ENCODE results near the gene SCAPER.

Gene SCAPER

DNA sequence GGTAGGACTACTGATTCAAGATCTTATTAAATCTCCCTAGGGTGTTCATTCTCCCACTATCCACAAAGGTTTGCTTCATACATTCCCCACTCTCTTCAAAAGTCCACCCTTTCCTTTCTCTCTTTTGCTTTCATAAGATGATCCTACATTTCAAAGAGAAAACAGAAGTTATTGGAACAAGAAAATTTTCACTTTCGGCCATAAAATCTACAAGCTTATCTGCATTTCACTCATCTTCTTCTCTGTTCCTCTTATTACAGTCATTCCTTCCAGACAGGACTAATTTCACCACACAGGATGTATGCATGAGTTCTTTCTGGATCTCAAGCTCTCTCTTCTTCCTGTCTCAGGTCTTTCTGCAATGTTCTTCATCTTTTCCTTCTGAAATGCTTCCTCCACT, 329.9 kb downstream of the SCAPER start:
- POLR2A ChIA-PET, result no interaction called here
- no peaks in the 10 kb centered on the region; a peak in 1 of 3 replicates for H3K36me3 ChIP-seq (ENCODE audit: control insufficient read depth in 2 of 2, insufficient read depth in 1 of 2, low read length in 2 of 2)
- no peaks in the 10 kb centered on the region for H3K9me3 ChIP-seq (ENCODE audit: control insufficient read depth, insufficient read depth, low read depth, low read length)
- H3K4me1 ChIP-seq (ENCODE audit: control insufficient read depth, insufficient read depth, low read length), result 0 out of 2 replicates have a peak, but pooled peaks cover 3% of the 10 kb centered on the region
- TF ChIP-seq IKZF3 (tag by site-specific recombination; IDR thresholded peaks at IDR 0.05) (no peak), PRDM1 (tag by site-specific recombination; IDR thresholded peaks at IDR 0.05) (peak; percentile 49; the same call in 1 of the 2 replicates)
- CTCF ChIA-PET, result interaction anchor here (0.7 kb wide), 1 partner anchor 12 kb away, joined by 3 read pairs; no protein-coding TSS in a partner anchor
- no peak overlapping the region for H3K4me3 ChIP-seq (ENCODE audit: low read depth, low read length)
- H3K27ac ChIP-seq (ENCODE audit: extremely low read depth, low read depth, low read length), result no peak overlapping the region

DNA sequence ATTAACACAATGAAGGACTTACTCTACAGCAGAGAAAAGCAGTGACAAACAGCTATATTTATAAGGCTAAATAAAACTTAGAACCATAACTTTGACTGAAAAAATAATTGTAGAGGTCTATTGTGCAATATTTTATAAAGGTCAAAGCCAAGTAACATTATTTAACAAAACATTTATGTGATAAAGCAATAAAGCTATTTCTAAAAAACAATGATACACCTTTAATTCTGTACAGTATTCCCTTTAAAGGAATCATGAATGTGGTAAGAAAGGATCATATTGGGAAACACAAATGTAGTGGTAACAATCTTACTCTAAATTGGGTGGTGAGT, 332.2 kb downstream of the SCAPER start:
- CTCF ChIA-PET, result interaction anchor here (0.9 kb wide), 1 partner anchor 46 kb away, joined by 4 read pairs; no protein-coding TSS in a partner anchor
- 0 out of 2 replicates have a peak, but pooled peaks cover 3% of the 10 kb centered on the region for H3K4me1 ChIP-seq (ENCODE audit: control insufficient read depth, insufficient read depth, low read length)

DNA sequence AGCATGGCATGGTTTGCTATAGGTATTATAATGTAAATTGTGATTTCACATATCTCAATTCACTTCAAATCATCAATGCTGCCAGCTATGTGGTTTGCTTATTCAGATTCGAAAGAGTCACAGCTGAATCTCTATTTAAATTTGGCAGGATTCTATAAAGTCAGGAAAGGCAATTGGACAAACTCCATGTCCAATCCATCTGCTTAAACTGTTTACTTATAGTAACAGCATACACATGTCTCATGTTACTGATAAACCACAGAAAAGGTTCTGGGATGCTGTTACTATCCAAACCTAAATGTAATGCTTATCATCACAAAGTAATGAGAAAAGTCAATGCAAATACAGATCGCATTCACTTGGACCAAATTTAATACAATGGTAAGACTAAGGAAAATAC, 338.9 kb downstream of the SCAPER start:
- CTCF ChIA-PET, result no interaction called here

More for the DNA sequence above, 332.2 kb downstream of the SCAPER start:
- Histone ChIP-seq H3K27ac (ENCODE audit: extremely low read depth, low read depth, low read length) (no peak overlapping the region), H3K9me3 (ENCODE audit: control insufficient read depth, insufficient read depth, low read depth, low read length) (peaks cover 2% of the 10 kb centered on the region; the same call in 1 of the 2 replicates), H3K4me3 (ENCODE audit: low read depth, low read length) (no peak overlapping the region), H3K36me3 (ENCODE audit: control insufficient read depth in 2 of 2, insufficient read depth in 1 of 2, low read length in 2 of 2) (no peaks in the 10 kb centered on the region; a peak in 1 of 3 replicates)
- TF ChIP-seq, protein P1, sequence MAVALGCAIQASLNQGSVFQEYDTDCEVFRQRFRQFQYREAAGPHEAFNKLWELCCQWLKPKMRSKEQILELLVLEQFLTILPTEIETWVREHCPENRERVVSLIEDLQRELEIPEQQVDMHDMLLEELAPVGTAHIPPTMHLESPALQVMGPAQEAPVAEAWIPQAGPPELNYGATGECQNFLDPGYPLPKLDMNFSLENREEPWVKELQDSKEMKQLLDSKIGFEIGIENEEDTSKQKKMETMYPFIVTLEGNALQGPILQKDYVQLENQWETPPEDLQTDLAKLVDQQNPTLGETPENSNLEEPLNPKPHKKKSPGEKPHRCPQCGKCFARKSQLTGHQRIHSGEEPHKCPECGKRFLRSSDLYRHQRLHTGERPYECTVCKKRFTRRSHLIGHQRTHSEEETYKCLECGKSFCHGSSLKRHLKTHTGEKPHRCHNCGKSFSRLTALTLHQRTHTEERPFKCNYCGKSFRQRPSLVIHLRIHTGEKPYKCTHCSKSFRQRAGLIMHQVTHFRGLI (tag by site-specific recombination; IDR thresholded peaks at IDR 0.05), result no peak
- TF ChIP-seq ZNF558 (tag by site-specific recombination; IDR thresholded peaks at IDR 0.05), result no peak
- POLR2A ChIA-PET, result no interaction called here

More for the DNA sequence above, 338.9 kb downstream of the SCAPER start:
- peaks cover 2% of the 10 kb centered on the region; the same call in 1 of the 2 replicates for H3K9me3 ChIP-seq (ENCODE audit: control insufficient read depth, insufficient read depth, low read depth, low read length)
- H3K36me3 ChIP-seq (ENCODE audit: control insufficient read depth in 2 of 2, insufficient read depth in 1 of 2, low read length in 2 of 2), result no peaks in the 10 kb centered on the region; a peak in 1 of 3 replicates
- H3K4me1 ChIP-seq (ENCODE audit: control insufficient read depth, insufficient read depth, low read length), result no peaks in the 10 kb centered on the region
- no peak overlapping the region for H3K27ac ChIP-seq (ENCODE audit: extremely low read depth, low read depth, low read length)
- TF ChIP-seq ZFP37 (tag by site-specific recombination; IDR thresholded peaks at IDR 0.05) (no peak), KLF10 (tag by site-specific recombination; IDR thresholded peaks at IDR 0.05) (no peak), ZFP69B (tag by site-specific recombination; IDR thresholded peaks at IDR 0.05) (no peak), TRIM28 (IDR thresholded peaks at IDR 0.05; ENCODE audit: borderline replicate concordance, low read length) (no peak), ZNF416 (tag by site-specific recombination; IDR thresholded peaks at IDR 0.05) (no peak)
- TF ChIP-seq, protein P2, sequence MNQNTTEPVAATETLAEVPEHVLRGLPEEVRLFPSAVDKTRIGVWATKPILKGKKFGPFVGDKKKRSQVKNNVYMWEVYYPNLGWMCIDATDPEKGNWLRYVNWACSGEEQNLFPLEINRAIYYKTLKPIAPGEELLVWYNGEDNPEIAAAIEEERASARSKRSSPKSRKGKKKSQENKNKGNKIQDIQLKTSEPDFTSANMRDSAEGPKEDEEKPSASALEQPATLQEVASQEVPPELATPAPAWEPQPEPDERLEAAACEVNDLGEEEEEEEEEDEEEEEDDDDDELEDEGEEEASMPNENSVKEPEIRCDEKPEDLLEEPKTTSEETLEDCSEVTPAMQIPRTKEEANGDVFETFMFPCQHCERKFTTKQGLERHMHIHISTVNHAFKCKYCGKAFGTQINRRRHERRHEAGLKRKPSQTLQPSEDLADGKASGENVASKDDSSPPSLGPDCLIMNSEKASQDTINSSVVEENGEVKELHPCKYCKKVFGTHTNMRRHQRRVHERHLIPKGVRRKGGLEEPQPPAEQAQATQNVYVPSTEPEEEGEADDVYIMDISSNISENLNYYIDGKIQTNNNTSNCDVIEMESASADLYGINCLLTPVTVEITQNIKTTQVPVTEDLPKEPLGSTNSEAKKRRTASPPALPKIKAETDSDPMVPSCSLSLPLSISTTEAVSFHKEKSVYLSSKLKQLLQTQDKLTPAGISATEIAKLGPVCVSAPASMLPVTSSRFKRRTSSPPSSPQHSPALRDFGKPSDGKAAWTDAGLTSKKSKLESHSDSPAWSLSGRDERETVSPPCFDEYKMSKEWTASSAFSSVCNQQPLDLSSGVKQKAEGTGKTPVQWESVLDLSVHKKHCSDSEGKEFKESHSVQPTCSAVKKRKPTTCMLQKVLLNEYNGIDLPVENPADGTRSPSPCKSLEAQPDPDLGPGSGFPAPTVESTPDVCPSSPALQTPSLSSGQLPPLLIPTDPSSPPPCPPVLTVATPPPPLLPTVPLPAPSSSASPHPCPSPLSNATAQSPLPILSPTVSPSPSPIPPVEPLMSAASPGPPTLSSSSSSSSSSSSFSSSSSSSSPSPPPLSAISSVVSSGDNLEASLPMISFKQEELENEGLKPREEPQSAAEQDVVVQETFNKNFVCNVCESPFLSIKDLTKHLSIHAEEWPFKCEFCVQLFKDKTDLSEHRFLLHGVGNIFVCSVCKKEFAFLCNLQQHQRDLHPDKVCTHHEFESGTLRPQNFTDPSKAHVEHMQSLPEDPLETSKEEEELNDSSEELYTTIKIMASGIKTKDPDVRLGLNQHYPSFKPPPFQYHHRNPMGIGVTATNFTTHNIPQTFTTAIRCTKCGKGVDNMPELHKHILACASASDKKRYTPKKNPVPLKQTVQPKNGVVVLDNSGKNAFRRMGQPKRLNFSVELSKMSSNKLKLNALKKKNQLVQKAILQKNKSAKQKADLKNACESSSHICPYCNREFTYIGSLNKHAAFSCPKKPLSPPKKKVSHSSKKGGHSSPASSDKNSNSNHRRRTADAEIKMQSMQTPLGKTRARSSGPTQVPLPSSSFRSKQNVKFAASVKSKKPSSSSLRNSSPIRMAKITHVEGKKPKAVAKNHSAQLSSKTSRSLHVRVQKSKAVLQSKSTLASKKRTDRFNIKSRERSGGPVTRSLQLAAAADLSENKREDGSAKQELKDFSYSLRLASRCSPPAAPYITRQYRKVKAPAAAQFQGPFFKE (tag by site-specific recombination; IDR thresholded peaks at IDR 0.05; ENCODE audit: borderline replicate concordance), result no peak
- TF ChIP-seq, protein P3, sequence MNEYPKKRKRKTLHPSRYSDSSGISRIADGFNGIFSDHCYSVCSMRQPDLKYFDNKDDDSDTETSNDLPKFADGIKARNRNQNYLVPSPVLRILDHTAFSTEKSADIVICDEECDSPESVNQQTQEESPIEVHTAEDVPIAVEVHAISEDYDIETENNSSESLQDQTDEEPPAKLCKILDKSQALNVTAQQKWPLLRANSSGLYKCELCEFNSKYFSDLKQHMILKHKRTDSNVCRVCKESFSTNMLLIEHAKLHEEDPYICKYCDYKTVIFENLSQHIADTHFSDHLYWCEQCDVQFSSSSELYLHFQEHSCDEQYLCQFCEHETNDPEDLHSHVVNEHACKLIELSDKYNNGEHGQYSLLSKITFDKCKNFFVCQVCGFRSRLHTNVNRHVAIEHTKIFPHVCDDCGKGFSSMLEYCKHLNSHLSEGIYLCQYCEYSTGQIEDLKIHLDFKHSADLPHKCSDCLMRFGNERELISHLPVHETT (tag by site-specific recombination; IDR thresholded peaks at IDR 0.05), result no peak
- POLR2A ChIA-PET, result no interaction called here
- H3K4me3 ChIP-seq (ENCODE audit: low read depth, low read length), result no peak overlapping the region

Measured in HEK293 (cell line).